Ascending aorta (tissue), 2 donors: ENCODE data around the gene BBOF1. TPM values are rescaled to one million over a fixed set of nuclear protein-coding genes. Genes with fewer than 3 reads are reported as not detected.
A peak's percentile ranks its signal among the peaks of the same experiment; 100 is the strongest.

ENCODE experiments used
- DNase-seq, 2 donors: peaks; one replicate each; pipeline ENCODE4 v3.0.0-alpha.2; 2019; ENCODE audit warnings: low spot score in 2 of 2
- H3K27ac ChIP-seq, 2 donors: fragments of 200-600 bp; sonication (generic); one replicate each; pipeline ENCODE4 v1.5.1; 2016 to 2017; ENCODE audit warnings: mild to moderate bottlenecking in 1 of 2
- H3K27me3 ChIP-seq: fragments of 200-600 bp; sonication (generic); one replicate; pipeline ENCODE4 v1.5.1; 2017
- H3K36me3 ChIP-seq, 2 donors: fragments of 200-600 bp; sonication (generic); one replicate each; pipeline ENCODE4 v1.5.1; 2016
- H3K4me1 ChIP-seq, 2 donors: fragments of 200-600 bp; sonication (generic); one replicate each; pipeline ENCODE4 v1.5.1; 2016 to 2017; ENCODE audit warnings: mild to moderate bottlenecking in 1 of 2
- H3K4me3 ChIP-seq, 2 donors: fragments of 200-600 bp; sonication (generic); one replicate each; pipeline ENCODE4 v1.5.1; 2016 to 2017; ENCODE audit warnings: mild to moderate bottlenecking in 1 of 2
- H3K9me3 ChIP-seq, 2 donors: fragments of 200-600 bp; sonication (generic); one replicate each; pipeline ENCODE4 v1.5.1; 2016
- intact Hi-C: fragments of 100-400 bp; cut with DNase I; formaldehyde crosslinking; loops from one replicate; pipeline ENCODE4 v1.15.1; 2023
- total RNA-seq: library from RNA; depleted of rRNA; stranded (reverse); fragments of >200 nt; gene quantifications from one replicate; pipeline ENCODE4 v1.1.0, GENCODE V29; 2016
- TF ChIP-seq, protein P1 (sequence below), 3 experiments: fragments of 200-600 bp in 2 of 3; fragments of 450-650 bp in 1 of 3; sonication (generic) in 2 of 3; IDR thresholded peaks; one replicate each; pipeline ENCODE4 v1.5.1; 2016 to 2019; ENCODE audit warnings: antibody characterized with exemption in 3 of 3, mild to moderate bottlenecking in 1 of 3, moderate library complexity in 1 of 3

The BBOF1 gene
- total RNA-seq, 1 donor from 2014 or later: 16.2 TPM

DNA sequence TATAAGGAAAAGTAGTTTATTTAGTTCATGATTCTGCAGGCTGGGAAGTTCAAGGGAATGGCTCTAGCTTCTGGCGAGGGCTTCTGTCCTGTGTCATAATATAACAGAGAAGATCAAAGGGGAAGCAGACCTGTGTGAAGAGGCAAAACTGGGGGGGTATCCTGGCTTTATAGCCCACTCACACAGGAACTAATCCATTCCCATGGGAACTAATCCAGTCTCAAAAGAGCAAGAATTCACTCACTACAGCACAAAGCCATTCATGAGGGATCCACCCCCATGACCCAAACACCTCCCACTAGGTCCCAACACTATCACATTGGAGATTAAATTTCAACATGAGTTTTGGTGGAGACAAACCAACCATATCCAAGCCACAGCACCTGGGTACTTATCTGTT lies 58.3 kb downstream of the BBOF1 start:
- H3K4me3 ChIP-seq: no peak overlapping the region
- H3K36me3 ChIP-seq: peaks cover 22 to 26% of the 10 kb centered on the region in 2 donors
- H3K27ac ChIP-seq: no peak overlapping the region
- TF ChIP-seq, protein P1, sequence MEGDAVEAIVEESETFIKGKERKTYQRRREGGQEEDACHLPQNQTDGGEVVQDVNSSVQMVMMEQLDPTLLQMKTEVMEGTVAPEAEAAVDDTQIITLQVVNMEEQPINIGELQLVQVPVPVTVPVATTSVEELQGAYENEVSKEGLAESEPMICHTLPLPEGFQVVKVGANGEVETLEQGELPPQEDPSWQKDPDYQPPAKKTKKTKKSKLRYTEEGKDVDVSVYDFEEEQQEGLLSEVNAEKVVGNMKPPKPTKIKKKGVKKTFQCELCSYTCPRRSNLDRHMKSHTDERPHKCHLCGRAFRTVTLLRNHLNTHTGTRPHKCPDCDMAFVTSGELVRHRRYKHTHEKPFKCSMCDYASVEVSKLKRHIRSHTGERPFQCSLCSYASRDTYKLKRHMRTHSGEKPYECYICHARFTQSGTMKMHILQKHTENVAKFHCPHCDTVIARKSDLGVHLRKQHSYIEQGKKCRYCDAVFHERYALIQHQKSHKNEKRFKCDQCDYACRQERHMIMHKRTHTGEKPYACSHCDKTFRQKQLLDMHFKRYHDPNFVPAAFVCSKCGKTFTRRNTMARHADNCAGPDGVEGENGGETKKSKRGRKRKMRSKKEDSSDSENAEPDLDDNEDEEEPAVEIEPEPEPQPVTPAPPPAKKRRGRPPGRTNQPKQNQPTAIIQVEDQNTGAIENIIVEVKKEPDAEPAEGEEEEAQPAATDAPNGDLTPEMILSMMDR (IDR thresholded peaks at IDR 0.05): no peak
- H3K9me3 ChIP-seq: no peaks in the 10 kb centered on the region
- no peak for DNase-seq
- intact Hi-C loops: no loop called here
- H3K27me3 ChIP-seq: no peaks in the 10 kb centered on the region
- no peaks in the 10 kb centered on the region for H3K4me1 ChIP-seq

DNA sequence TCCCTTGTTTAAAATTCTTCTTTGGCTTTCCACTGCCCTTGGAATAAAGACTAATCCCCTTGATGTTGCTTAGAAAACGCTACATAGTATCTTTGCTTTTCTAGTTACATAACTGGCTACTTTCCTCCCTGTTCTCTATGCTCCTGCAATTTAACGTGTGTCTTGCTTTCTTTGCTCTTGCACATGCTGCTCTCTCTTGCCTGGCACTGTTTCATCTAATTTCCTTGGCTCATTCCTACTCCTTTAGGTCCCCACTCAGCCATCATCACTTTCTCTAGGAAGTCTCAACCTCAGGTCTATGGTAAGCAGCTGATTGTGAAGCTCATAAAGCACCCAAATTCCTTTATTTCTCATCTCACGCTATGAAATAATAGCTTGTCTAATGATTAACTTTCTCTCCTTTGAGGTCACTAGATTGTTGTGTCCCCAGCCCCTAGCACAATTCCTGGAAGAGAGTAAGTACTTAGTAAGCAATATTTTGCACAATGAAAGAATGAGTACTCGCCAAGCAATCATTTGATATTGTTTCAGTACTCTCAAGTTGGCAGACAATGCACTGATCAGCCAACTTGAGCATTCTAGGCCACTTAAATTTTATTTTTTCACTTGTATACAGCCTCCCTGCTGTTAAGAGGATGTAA lies 61.8 kb downstream of the BBOF1 start:
- Histone ChIP-seq H3K36me3 (peaks cover 0 to 6% of the 10 kb centered on the region in 2 donors), H3K9me3 (no peaks in the 10 kb centered on the region), H3K27me3 (no peaks in the 10 kb centered on the region), H3K4me3 (no peak overlapping the region), H3K27ac (no peak overlapping the region), H3K4me1 (peaks cover 0 to 15% of the 10 kb centered on the region in 2 donors)
- no peak for DNase-seq
- TF ChIP-seq, protein P1 (IDR thresholded peaks at IDR 0.05): no peak
- intact Hi-C loops: loop anchor here (10.0 kb wide), 3 partner anchors 326 to 414 kb away; partner anchors contain the start of genes ISCA2 and NPC2

DNA sequence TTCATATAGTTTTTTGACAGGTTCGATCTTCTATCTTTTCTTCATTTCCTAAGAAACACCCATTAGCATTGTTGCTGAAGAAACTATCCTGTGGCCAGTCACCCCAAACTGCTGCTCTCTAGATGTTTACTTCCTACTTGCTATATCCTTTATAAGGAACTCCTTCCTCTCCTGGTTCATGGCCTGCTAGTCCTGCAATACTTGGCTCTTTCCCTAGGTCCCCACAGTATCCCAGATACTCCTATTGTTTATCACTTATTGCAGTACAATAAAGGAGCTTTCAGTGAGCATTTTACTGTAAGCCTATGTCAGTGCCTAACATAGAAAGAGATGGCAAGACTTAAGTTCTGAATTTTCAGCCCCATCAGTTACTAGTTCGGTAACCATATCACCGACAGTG lies 62.3 kb downstream of the BBOF1 start:
- peaks cover 0 to 6% of the 10 kb centered on the region in 2 donors for H3K36me3 ChIP-seq
- H3K9me3 ChIP-seq: no peaks in the 10 kb centered on the region
- TF ChIP-seq, protein P1 (IDR thresholded peaks at IDR 0.05): no peak
- no peak for DNase-seq
- no peak overlapping the region for H3K4me3 ChIP-seq
- H3K27me3 ChIP-seq: no peaks in the 10 kb centered on the region
- H3K4me1 ChIP-seq: peaks cover 0 to 16% of the 10 kb centered on the region in 2 donors
- no peak overlapping the region for H3K27ac ChIP-seq
- intact Hi-C loops: loop anchor here (10.0 kb wide), 3 partner anchors 327 to 413 kb away; partner anchors contain the start of genes ISCA2 and NPC2

DNA sequence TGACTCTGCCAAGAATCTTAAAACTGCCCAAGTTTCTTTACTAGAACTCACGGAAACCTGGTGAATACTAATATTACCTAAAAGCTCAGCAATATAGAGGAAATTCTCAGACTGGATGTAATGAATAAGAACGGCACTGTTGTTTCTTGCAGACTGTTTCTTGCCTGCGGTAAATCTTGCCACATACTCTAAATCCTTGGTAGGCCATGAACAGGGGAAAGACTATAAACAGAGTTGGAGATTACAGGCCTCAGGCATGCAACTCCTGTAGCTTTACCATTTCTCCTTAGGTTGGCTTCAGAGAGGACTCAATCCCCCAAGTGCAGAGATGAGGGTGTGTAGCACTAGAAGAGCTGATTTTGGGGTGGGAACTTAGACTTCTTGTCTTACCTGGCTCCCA lies 64.0 kb downstream of the BBOF1 start:
- Histone ChIP-seq H3K9me3 (no peaks in the 10 kb centered on the region), H3K27ac (peak overlapping the region; percentile 81 to 92), H3K4me1 (peaks cover 0 to 16% of the 10 kb centered on the region in 2 donors), H3K4me3 (peak overlapping the region; percentile 57 to 96), H3K27me3 (no peaks in the 10 kb centered on the region), H3K36me3 (no peaks in the 10 kb centered on the region)
- TF ChIP-seq, protein P1 (IDR thresholded peaks at IDR 0.05): no peak
- DNase-seq: no peak
- intact Hi-C loops: loop anchor here (10.0 kb wide), 3 partner anchors 328 to 412 kb away; partner anchors contain the start of genes ISCA2 and NPC2

DNA sequence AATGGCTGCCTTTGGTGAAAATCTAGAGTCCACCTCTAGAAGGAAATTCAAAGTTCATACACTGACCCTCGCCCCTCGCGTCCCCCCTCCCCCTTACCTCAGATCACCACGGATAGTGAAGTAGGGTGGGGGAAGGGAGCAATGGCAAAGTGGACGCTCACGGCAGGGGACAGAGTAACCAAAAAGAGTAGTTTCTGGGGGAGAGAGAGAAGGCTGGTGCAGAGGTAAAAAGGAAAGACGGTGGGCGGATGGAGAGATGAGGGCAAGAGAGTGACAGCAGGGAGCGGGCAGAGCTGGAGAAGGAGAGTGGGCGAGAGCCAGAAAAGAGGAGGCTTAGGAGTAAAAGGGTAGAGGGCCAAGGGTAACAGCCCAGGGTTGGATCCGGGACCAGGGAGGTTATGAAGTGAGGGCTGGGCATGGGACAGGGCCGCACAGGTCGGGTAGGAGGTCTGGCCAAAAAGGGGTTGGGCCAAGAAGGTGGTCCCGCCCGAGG lies 64.7 kb downstream of the BBOF1 start:
- peak overlapping the region; percentile 81 to 92 for H3K27ac ChIP-seq
- intact Hi-C loops: loop anchor here (1.0 to 10.0 kb wide), 5 partner anchors 65 to 411 kb away; partner anchors contain the start of genes BBOF1, COQ6, ENTPD5 and FAM161B
- no peaks in the 10 kb centered on the region for H3K36me3 ChIP-seq
- TF ChIP-seq, protein P1 (IDR thresholded peaks at IDR 0.05): no peak
- H3K9me3 ChIP-seq: no peaks in the 10 kb centered on the region
- no peaks in the 10 kb centered on the region for H3K27me3 ChIP-seq
- peak overlapping the region; percentile 57 to 96 for H3K4me3 ChIP-seq
- peaks cover 0 to 16% of the 10 kb centered on the region in 2 donors for H3K4me1 ChIP-seq
- no peak for DNase-seq
